ENCODE results near the gene SPACDR.

GRCh38 chr7:100428967-100429636 is 35.0 kb downstream of the SPACDR start:
- TF ChIP-seq, protein P1, sequence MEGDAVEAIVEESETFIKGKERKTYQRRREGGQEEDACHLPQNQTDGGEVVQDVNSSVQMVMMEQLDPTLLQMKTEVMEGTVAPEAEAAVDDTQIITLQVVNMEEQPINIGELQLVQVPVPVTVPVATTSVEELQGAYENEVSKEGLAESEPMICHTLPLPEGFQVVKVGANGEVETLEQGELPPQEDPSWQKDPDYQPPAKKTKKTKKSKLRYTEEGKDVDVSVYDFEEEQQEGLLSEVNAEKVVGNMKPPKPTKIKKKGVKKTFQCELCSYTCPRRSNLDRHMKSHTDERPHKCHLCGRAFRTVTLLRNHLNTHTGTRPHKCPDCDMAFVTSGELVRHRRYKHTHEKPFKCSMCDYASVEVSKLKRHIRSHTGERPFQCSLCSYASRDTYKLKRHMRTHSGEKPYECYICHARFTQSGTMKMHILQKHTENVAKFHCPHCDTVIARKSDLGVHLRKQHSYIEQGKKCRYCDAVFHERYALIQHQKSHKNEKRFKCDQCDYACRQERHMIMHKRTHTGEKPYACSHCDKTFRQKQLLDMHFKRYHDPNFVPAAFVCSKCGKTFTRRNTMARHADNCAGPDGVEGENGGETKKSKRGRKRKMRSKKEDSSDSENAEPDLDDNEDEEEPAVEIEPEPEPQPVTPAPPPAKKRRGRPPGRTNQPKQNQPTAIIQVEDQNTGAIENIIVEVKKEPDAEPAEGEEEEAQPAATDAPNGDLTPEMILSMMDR (optimal IDR thresholded peaks at IDR 0.05 in 1 of 3, IDR thresholded peaks at IDR 0.05 in 1 of 3, conservative IDR thresholded peaks at IDR 0.05 in 1 of 3; ENCODE audit: extremely low read depth in 1 of 3, insufficient read depth in 2 of 3, low read length in 3 of 3) = no peak
- no peak for TF ChIP-seq EZH2 (IDR thresholded peaks at IDR 0.05; ENCODE audit: low read length)

Data from keratinocyte (primary cell).